Calu3 (cell line): ENCODE data around the gene SLCO2B1. TPM values are rescaled to one million over a fixed set of nuclear protein-coding genes. Genes with fewer than 3 reads are reported as not detected.

Source experiments
- BruUV-seq: library from RNA; stranded (reverse); fragments of 400-500 nt; replicated peaks from 2 replicates; lab custom pipeline; 2021; lab: Mats Ljungman, UMichigan
- CTCF ChIA-PET: fragments of 300-600 bp; sonication (Branson Sonifier 250); formaldehyde crosslinking; loops from one replicate; lab custom pipeline; 2022; ENCODE audit warnings: antibody characterized with exemption; lab: Charles Lee
- DNase-seq: peaks from one replicate; pipeline ENCODE4 v3.0.0; 2022
- H3K27ac Mint-ChIP-seq: one replicate; pipeline ENCODE4 v1.8.0; 2022; ENCODE audit warnings: mixed read lengths; ENCODE audit not compliant: unreplicated experiment
- H3K27me3 Mint-ChIP-seq: one replicate; pipeline ENCODE4 v1.8.0; 2022; ENCODE audit warnings: mixed read lengths; ENCODE audit not compliant: unreplicated experiment
- H3K36me3 Mint-ChIP-seq: one replicate; pipeline ENCODE4 v1.8.0; 2022; ENCODE audit warnings: mild to moderate bottlenecking, moderate library complexity, mixed read lengths; ENCODE audit not compliant: insufficient read depth, unreplicated experiment
- H3K4me1 Mint-ChIP-seq: one replicate; pipeline ENCODE4 v1.8.0; 2022; ENCODE audit warnings: mild to moderate bottlenecking, low read depth, mixed read lengths; ENCODE audit not compliant: unreplicated experiment
- H3K4me3 Mint-ChIP-seq: one replicate; pipeline ENCODE4 v1.8.0; 2022; ENCODE audit warnings: mild to moderate bottlenecking, low read depth, moderate library complexity, mixed read lengths; ENCODE audit not compliant: unreplicated experiment
- H3K9me3 Mint-ChIP-seq: one replicate; pipeline ENCODE4 v1.8.0; 2022; ENCODE audit warnings: low read depth, mixed read lengths; ENCODE audit not compliant: unreplicated experiment
- intact Hi-C: fragments of 100-400 bp; cut with micrococcal nuclease; formaldehyde crosslinking; loops from one replicate; pipeline ENCODE4 v1.10.0; 2022; ENCODE audit not compliant: unreplicated experiment
- total RNA-seq: library from RNA; stranded (reverse); gene quantifications from 2 replicates; pipeline ENCODE4 v1.2.3, GENCODE V29; 2022
- TF ChIP-seq, protein P1 (sequence below): fragments of 200-600 bp; IDR thresholded peaks from one replicate; pipeline ENCODE4 v1.8.0; 2022; ENCODE audit warnings: antibody characterized with exemption; ENCODE audit not compliant: unreplicated experiment

Gene SLCO2B1
- total RNA-seq, 1 experiment from 2014 or later = 0.31 TPM

DNA sequence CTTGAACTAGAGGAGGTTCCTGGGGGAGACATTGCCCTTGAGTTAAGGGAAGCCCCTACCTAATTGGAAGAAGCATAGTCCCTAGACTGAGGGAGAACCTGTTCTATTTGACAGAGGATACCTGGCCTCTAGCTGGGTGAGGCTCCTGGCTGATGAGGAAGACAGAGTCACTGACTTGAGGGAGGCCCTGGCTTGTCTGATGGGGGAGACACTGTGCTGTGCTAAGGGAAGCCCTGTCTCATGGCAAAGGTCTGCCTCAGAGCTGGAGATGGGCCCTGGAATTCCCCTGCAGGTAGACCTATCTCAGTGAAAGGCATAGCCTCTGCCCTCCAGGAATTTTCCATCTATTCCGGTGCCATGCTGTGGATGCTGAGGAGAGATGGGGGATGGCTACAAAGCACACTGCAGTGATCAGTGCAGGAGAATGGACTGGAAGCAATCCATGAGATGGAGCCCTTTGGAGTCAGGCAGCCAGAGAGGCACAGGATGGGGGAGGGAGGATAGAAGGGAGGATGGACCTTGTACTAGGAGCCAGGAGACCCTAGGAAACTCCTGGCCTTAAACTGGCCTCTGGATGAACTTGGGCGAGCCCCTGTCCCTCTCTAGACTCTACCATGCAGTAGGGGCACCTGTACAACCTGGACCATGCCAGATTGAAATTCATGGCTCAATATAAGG lies 39.9 kb downstream of the SLCO2B1 start:
- no peak overlapping the region for H3K4me3 Mint-ChIP-seq
- H3K27ac Mint-ChIP-seq = no peak overlapping the region
- H3K4me1 Mint-ChIP-seq = no peaks in the 10 kb centered on the region
- H3K27me3 Mint-ChIP-seq = peaks cover 45% of the 10 kb centered on the region
- no peaks in the 10 kb centered on the region for H3K9me3 Mint-ChIP-seq
- no TSS peak for BruUV-seq
- no peaks in the 10 kb centered on the region for H3K36me3 Mint-ChIP-seq
- TF ChIP-seq, protein P1, sequence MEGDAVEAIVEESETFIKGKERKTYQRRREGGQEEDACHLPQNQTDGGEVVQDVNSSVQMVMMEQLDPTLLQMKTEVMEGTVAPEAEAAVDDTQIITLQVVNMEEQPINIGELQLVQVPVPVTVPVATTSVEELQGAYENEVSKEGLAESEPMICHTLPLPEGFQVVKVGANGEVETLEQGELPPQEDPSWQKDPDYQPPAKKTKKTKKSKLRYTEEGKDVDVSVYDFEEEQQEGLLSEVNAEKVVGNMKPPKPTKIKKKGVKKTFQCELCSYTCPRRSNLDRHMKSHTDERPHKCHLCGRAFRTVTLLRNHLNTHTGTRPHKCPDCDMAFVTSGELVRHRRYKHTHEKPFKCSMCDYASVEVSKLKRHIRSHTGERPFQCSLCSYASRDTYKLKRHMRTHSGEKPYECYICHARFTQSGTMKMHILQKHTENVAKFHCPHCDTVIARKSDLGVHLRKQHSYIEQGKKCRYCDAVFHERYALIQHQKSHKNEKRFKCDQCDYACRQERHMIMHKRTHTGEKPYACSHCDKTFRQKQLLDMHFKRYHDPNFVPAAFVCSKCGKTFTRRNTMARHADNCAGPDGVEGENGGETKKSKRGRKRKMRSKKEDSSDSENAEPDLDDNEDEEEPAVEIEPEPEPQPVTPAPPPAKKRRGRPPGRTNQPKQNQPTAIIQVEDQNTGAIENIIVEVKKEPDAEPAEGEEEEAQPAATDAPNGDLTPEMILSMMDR = no peak
- CTCF ChIA-PET = interaction anchor here (1.2 kb wide), 1 partner anchor 14 kb away, joined by 4 read pairs; no protein-coding TSS in a partner anchor
- intact Hi-C loops = no loop called here
- DNase-seq = no peak

- no peaks in the 10 kb centered on the region for H3K36me3 Mint-ChIP-seq
Measured at GRCh38 chr11:75191330-75191717, 40.4 kb downstream of the SLCO2B1 start.

DNA sequence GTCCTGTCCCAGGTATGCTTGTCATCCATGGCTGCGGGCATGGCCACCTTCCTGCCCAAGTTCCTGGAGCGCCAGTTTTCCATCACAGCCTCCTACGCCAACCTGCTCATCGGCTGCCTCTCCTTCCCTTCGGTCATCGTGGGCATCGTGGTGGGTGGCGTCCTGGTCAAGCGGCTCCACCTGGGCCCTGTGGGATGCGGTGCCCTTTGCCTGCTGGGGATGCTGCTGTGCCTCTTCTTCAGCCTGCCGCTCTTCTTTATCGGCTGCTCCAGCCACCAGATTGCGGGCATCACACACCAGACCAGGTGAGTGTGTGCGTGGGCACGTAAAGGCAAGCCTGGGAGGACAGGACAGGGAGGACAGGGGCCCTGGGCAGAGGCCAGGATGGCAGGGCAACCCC lies 42.4 kb downstream of the SLCO2B1 start:
- peaks cover 59% of the 10 kb centered on the region for H3K27me3 Mint-ChIP-seq
- no peak overlapping the region for H3K27ac Mint-ChIP-seq
- TF ChIP-seq, protein P1 = no peak
- no TSS peak for BruUV-seq
- no peak overlapping the region for H3K4me3 Mint-ChIP-seq
- intact Hi-C loops = no loop called here
- CTCF ChIA-PET = no interaction called here
- no peak for DNase-seq
- no peaks in the 10 kb centered on the region for H3K4me1 Mint-ChIP-seq
- H3K36me3 Mint-ChIP-seq = no peaks in the 10 kb centered on the region
- H3K9me3 Mint-ChIP-seq = no peaks in the 10 kb centered on the region

More at GRCh38 chr11:75191330-75191717, 40.4 kb downstream of the SLCO2B1 start:
- Mint-ChIP-seq H3K27ac (no peak overlapping the region), H3K9me3 (no peaks in the 10 kb centered on the region), H3K27me3 (peaks cover 46% of the 10 kb centered on the region), H3K4me3 (no peak overlapping the region), H3K4me1 (no peaks in the 10 kb centered on the region)
- intact Hi-C loops = no loop called here
- TF ChIP-seq, protein P1 = no peak
- DNase-seq = no peak
- BruUV-seq = no TSS peak
- CTCF ChIA-PET = no interaction called here

GRCh38 chr11:75193711-75194110 lies 42.8 kb downstream of the SLCO2B1 start:
- BruUV-seq = no TSS peak
- CTCF ChIA-PET = interaction anchor here (1.0 to 1.3 kb wide), 2 partner anchors 11 to 19 kb away, joined by 3 read pairs; no protein-coding TSS in a partner anchor
- H3K27ac Mint-ChIP-seq = no peak overlapping the region
- no peaks in the 10 kb centered on the region for H3K36me3 Mint-ChIP-seq
- no peaks in the 10 kb centered on the region for H3K4me1 Mint-ChIP-seq
- no peak for DNase-seq
- H3K9me3 Mint-ChIP-seq = no peaks in the 10 kb centered on the region
- TF ChIP-seq, protein P1 = no peak
- H3K27me3 Mint-ChIP-seq = peaks cover 63% of the 10 kb centered on the region
- intact Hi-C loops = no loop called here
- no peak overlapping the region for H3K4me3 Mint-ChIP-seq
